HG03571 (cell line): ENCODE measurements around the gene DRAP1.

Experiments
- ATAC-seq: cut with Tn5 transposase; IDR thresholded peaks from one replicate; pipeline ENCODE4 v1.9.1; 2021; ENCODE audit not compliant: unreplicated experiment

Gene DRAP1

GRCh38 chr11:65900899-65901180, 18.4 kb upstream of the DRAP1 start:
- ATAC-seq: no peak

GRCh38 chr11:65903068-65903481, 16.2 kb upstream of the DRAP1 start:
- ATAC-seq: no peak

- ATAC-seq: no peak
Observed at GRCh38 chr11:65903715-65904114, 15.5 kb upstream of the DRAP1 start.

GRCh38 chr11:65906602-65907001, 12.6 kb upstream of the DRAP1 start:
- ATAC-seq: no peak

GRCh38 chr11:65907878-65908277, 11.3 kb upstream of the DRAP1 start:
- ATAC-seq: no peak

GRCh38 chr11:65911682-65912568, 7.3 kb upstream of the DRAP1 start:
- no peak for ATAC-seq

GRCh38 chr11:65912845-65913244, 6.4 kb upstream of the DRAP1 start:
- ATAC-seq: no peak

GRCh38 chr11:65915101-65915820, 4.0 kb upstream of the DRAP1 start:
- no peak for ATAC-seq

- ATAC-seq: no peak
Observed at GRCh38 chr11:65915821-65916251, 3.4 kb upstream of the DRAP1 start.

GRCh38 chr11:65916391-65916790, 2.8 kb upstream of the DRAP1 start:
- ATAC-seq: no peak

- ATAC-seq: no peak
Observed at GRCh38 chr11:65917077-65917433, 2.2 kb upstream of the DRAP1 start.

- ATAC-seq: no peak
Observed at GRCh38 chr11:65917434-65918210, 1.6 kb upstream of the DRAP1 start.

- ATAC-seq: peak; percentile 63
Observed at GRCh38 chr11:65918211-65919140, 750 bp upstream of the DRAP1 start, which contains the start of gene C11orf68. TSS of gene C11orf68 (minus strand) at chr11:65919062. CDS start at chr11:65919031, 31 bp downstream.

GRCh38 chr11:65919573-65920371, 546 bp downstream of the DRAP1 start:
- ATAC-seq: peak; percentile 3

- no peak for ATAC-seq
Observed at GRCh38 chr11:65920372-65920802, 1.2 kb downstream of the DRAP1 start.

- ATAC-seq: no peak
Observed at GRCh38 chr11:65921033-65921555, 1.9 kb downstream of the DRAP1 start.

GRCh38 chr11:65921876-65922275, 2.6 kb downstream of the DRAP1 start:
- ATAC-seq: no peak

GRCh38 chr11:65922565-65922964, 3.3 kb downstream of the DRAP1 start:
- no peak for ATAC-seq

GRCh38 chr11:65925397-65925796, 6.2 kb downstream of the DRAP1 start:
- ATAC-seq: no peak
